ENCODE results near the gene GAS2L2. TPM values are rescaled to one million over a fixed set of nuclear protein-coding genes. Genes with fewer than 3 reads are reported as not detected.

GAS2L2 gene
- total and polyA plus RNA-seq, 2 of the 8 experiments (the other 6 are each of a cell fraction or from before 2014, with no cell fraction given), result 0.09 to 0.13 TPM

DNA sequence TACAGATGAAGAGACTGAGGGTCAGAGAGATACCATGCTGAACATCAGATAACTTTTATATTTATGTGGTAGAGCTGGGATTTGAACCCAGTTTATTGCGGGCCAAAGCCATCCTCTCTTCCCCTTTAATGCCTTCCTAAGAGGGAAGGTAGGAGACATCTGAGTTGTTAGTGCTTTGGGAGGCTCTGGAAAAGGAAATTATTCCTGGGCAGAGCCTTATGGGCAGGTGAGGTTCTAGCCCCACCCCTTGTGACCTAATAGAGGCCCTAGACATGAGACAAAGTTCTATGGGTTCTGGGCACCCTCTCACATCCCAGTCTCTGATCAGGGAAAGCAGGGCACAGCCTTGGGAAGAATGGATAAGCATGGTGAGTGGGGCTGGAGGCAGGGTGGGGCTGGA, 7.5 kb upstream of the GAS2L2 start, which contains the start of gene C17orf50:
C17orf50 (plus strand) TSS at position 301 of the 400 bp plus-strand sequence; CDS start at position 356, 55 bp downstream.
- no peak within 1 kb of the TSS for H3K9ac ChIP-seq (replicated peaks in 1 of 4; ENCODE audit: extremely low read depth in 1 of 4, low read depth in 3 of 4, low read length in 3 of 4)
- no peak within 1 kb of the TSS for H3K27ac ChIP-seq (ENCODE audit: low read depth, low read length)
- no peak within 1 kb of the TSS for H2BK12ac ChIP-seq (ENCODE audit: low read depth, low read length)
- H3K4ac ChIP-seq (replicated peaks; ENCODE audit: insufficient read length, low read depth, low read length), result no peak within 1 kb of the TSS
- peaks cover 0 to 3% (median 2%) of the 10 kb centered on the region in 4 experiments; a peak in 3 of 7 replicates for H3K27me3 ChIP-seq (replicated peaks in 1 of 4; ENCODE audit: control insufficient read depth in 3 of 4, extremely low read depth in 1 of 4, insufficient read depth in 3 of 4, low read length in 3 of 4)
- H2BK15ac ChIP-seq (ENCODE audit: low read length), result no peak within 1 kb of the TSS
- H4K5ac ChIP-seq (ENCODE audit: insufficient read length, low read depth, low read length), result no peak within 1 kb of the TSS
- H3K79me1 ChIP-seq (ENCODE audit: low read depth, low read length), result no peaks in the 10 kb centered on the region
- H2AFZ ChIP-seq (ENCODE audit: low read length), result no peak within 1 kb of the TSS
- H3K56ac ChIP-seq (replicated peaks; ENCODE audit: insufficient read length, low read depth, low read length), result no peak within 1 kb of the TSS
- FAIRE-seq (no peak), DNase-seq (ENCODE audit: low read depth in 1 of 2, low spot score in 2 of 2) (no peak)
- no peak within 1 kb of the TSS for H3K4me3 ChIP-seq (ENCODE audit: extremely low read depth in 1 of 4, insufficient read depth in 2 of 4, low read depth in 3 of 4, low read length in 4 of 4)
- 78% methylated on average over 1 of the region's 1 CpG; no CpG with 5 or more reads in 1 of the 2 experiments for WGBS, 2 experiments (ENCODE audit: extremely low coverage in 1 of 2, insufficient coverage in 1 of 2, insufficient read length in 1 of 2, insufficient replicate concordance in 2 of 2, low coverage in 1 of 2, low lambda C conversion rate in 2 of 2, missing lambda C conversion rate in 1 of 2)
- POLR2A ChIA-PET (ENCODE audit: partially characterized antibody), result interaction anchor here (1.6 kb wide), 1 partner anchor 48 kb away, joined by 7 read pairs; the partner anchor contains the start of gene TAF15
- no peak within 1 kb of the TSS for H3K4me2 ChIP-seq (ENCODE audit: insufficient read depth in 1 of 2, low read depth in 2 of 2, low read length in 2 of 2)
- no peaks in the 10 kb centered on the region; a peak in 1 of 4 replicates for H3K9me3 ChIP-seq (ENCODE audit: insufficient read depth in 2 of 2, low read depth in 1 of 2, low read length in 1 of 2)
- no peaks in the 10 kb centered on the region for H4K20me1 ChIP-seq (replicated peaks in 1 of 2; ENCODE audit: control insufficient read depth in 1 of 2, insufficient read depth in 2 of 2, low read length in 2 of 2)
- no peak within 1 kb of the TSS for H2AK5ac ChIP-seq (ENCODE audit: low read depth, low read length)
- no peak within 1 kb of the TSS for H3K23ac ChIP-seq (ENCODE audit: insufficient read length)
- TF ChIP-seq CHD2 (IDR thresholded peaks at IDR 0.05; ENCODE audit: low read length), result no peak
- TF ChIP-seq SRF (IDR thresholded peaks at IDR 0.05; ENCODE audit: low read depth, low read length), result no peak
- TF ChIP-seq EP300 (IDR thresholded peaks at IDR 0.05; ENCODE audit: borderline replicate concordance in 1 of 2, low read depth in 2 of 2, low read length in 2 of 2), result no peak
- no peak for TF ChIP-seq TAF7 (optimal IDR thresholded peaks at IDR 0.05; ENCODE audit: borderline replicate concordance, low read depth, low read length)
- TF ChIP-seq, protein P1, sequence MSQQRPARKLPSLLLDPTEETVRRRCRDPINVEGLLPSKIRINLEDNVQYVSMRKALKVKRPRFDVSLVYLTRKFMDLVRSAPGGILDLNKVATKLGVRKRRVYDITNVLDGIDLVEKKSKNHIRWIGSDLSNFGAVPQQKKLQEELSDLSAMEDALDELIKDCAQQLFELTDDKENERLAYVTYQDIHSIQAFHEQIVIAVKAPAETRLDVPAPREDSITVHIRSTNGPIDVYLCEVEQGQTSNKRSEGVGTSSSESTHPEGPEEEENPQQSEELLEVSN (IDR thresholded peaks at IDR 0.05), result no peak
- no peak for TF ChIP-seq KDM5A (IDR thresholded peaks at IDR 0.05; ENCODE audit: low read length)
- TF ChIP-seq RNF2 (IDR thresholded peaks at IDR 0.05; ENCODE audit: borderline replicate concordance, low read depth, low read length, missing control alignments, poor library complexity, severe bottlenecking), result no peak
- no peak for TF ChIP-seq SIRT6 (IDR thresholded peaks at IDR 0.05; ENCODE audit: low read length)
- no peak for TF ChIP-seq BACH1 (IDR thresholded peaks at IDR 0.05; ENCODE audit: low read length)
- TF ChIP-seq TEAD4 (IDR thresholded peaks at IDR 0.05; ENCODE audit: low read depth, low read length), result no peak
- TF ChIP-seq POU5F1 (IDR thresholded peaks at IDR 0.05; ENCODE audit: low read depth, low read length), result no peak
- no peak for TF ChIP-seq JUN (IDR thresholded peaks at IDR 0.05; ENCODE audit: low read depth, low read length)
- no peak for TF ChIP-seq MAFK (IDR thresholded peaks at IDR 0.05; ENCODE audit: low read depth, low read length)
- H4K91ac ChIP-seq (replicated peaks; ENCODE audit: insufficient read length, low read length), result no peak within 1 kb of the TSS
- H4K8ac ChIP-seq (ENCODE audit: extremely low read depth, insufficient read depth, low read length), result no peak within 1 kb of the TSS
- H3K23me2 ChIP-seq (ENCODE audit: low read depth, low read length), result no peaks in the 10 kb centered on the region
- CTCF ChIA-PET (ENCODE audit: partially characterized antibody), result interaction anchor here (1.1 to 13.0 kb wide), 4 partner anchors 10 to 45 kb away, joined by 5 to 179 read pairs (median 48); partner anchors contain the start of genes GAS2L2 and MMP28
- H2BK5ac ChIP-seq (ENCODE audit: low read depth, low read length), result no peak within 1 kb of the TSS
- no peak within 1 kb of the TSS for H2BK20ac ChIP-seq (ENCODE audit: low read length)
- H3K4me1 ChIP-seq (replicated peaks in 1 of 4; ENCODE audit: control insufficient read depth in 3 of 4, insufficient read depth in 4 of 4, low read length in 3 of 4), result peaks cover 0 to 7% (median 3%) of the 10 kb centered on the region in 4 experiments; a peak in 5 of 7 replicates
- H3K36me3 ChIP-seq (ENCODE audit: control insufficient read depth in 2 of 4, insufficient read depth in 4 of 4, low read length in 3 of 4), result no peaks in the 10 kb centered on the region
- H3K79me2 ChIP-seq (ENCODE audit: control insufficient read depth in 1 of 2, insufficient read depth in 2 of 2, low read length in 2 of 2), result no peaks in the 10 kb centered on the region
- no peak within 1 kb of the TSS for H2BK120ac ChIP-seq (replicated peaks; ENCODE audit: low read depth, low read length)
- no peak within 1 kb of the TSS for H3K18ac ChIP-seq (ENCODE audit: extremely low read depth, low read length)
- no peak within 1 kb of the TSS for H3K14ac ChIP-seq (ENCODE audit: insufficient read length)
